NCI-H345 treated with DMSO at 0.1 percent for 48 hours (cell line): ENCODE data around the gene NMS.

Experiments used
- DNase-seq: peaks from one replicate; lab custom pipeline; 2025; ENCODE audit not compliant: unreplicated experiment; lab: John Stamatoyannopoulos, UW

The NMS gene

GRCh38 chr2:100484390-100484789 is 14.1 kb downstream of the NMS start:
- DNase-seq, result no peak

- DNase-seq, result no peak
These were observed 15.1 kb downstream of the NMS start for GRCh38 chr2:100485396-100485795.

- no peak for DNase-seq
These were observed 24.4 kb downstream of the NMS start for GRCh38 chr2:100494712-100495111.

GRCh38 chr2:100502782-100503181 is 32.5 kb downstream of the NMS start:
- DNase-seq, result no peak

GRCh38 chr2:100504542-100504941 is 34.3 kb downstream of the NMS start:
- DNase-seq, result no peak

- DNase-seq, result no peak
These were observed 38.8 kb downstream of the NMS start for GRCh38 chr2:100509066-100509465.

GRCh38 chr2:100513650-100514049 is 43.4 kb downstream of the NMS start:
- DNase-seq, result no peak

GRCh38 chr2:100517556-100517955 is 47.3 kb downstream of the NMS start:
- no peak for DNase-seq

GRCh38 chr2:100518801-100519200 is 48.5 kb downstream of the NMS start:
- no peak for DNase-seq

GRCh38 chr2:100520224-100520623 is 49.9 kb downstream of the NMS start:
- no peak for DNase-seq

GRCh38 chr2:100522430-100522829 is 52.1 kb downstream of the NMS start:
- DNase-seq, result no peak

GRCh38 chr2:100524331-100524730 is 54.0 kb downstream of the NMS start:
- no peak for DNase-seq

GRCh38 chr2:100526868-100527267 is 56.6 kb downstream of the NMS start:
- DNase-seq, result no peak

- DNase-seq, result no peak
These were observed 57.2 kb downstream of the NMS start for GRCh38 chr2:100527440-100528015.

GRCh38 chr2:100529176-100529575 is 58.9 kb downstream of the NMS start:
- no peak for DNase-seq

- no peak for DNase-seq
These were observed 59.6 kb downstream of the NMS start for GRCh38 chr2:100529900-100530299.
